Suprapubic skin (tissue), 4 donors: Measurements from ENCODE around the gene MYO1C. TPM values are rescaled to one million over a fixed set of nuclear protein-coding genes. Genes with fewer than 3 reads are reported as not detected.
A peak's percentile ranks its signal among the peaks of the same experiment; 100 is the strongest.

Experiments
- DNase-seq, 2 donors: peaks; one replicate each; pipeline ENCODE4 v3.0.0-alpha.2; 2019; ENCODE audit warnings: low spot score in 2 of 2
- H3K27ac ChIP-seq: fragments of 200-600 bp; sonication (generic); one replicate; pipeline ENCODE4 v1.5.1; 2019
- H3K27me3 ChIP-seq: fragments of 200-600 bp; sonication (generic); one replicate; pipeline ENCODE4 v1.5.1; 2019
- H3K36me3 ChIP-seq: fragments of 200-600 bp; sonication (generic); one replicate; pipeline ENCODE4 v1.5.1; 2019
- H3K4me1 ChIP-seq: fragments of 200-600 bp; sonication (generic); one replicate; pipeline ENCODE4 v1.5.1; 2019
- H3K4me3 ChIP-seq: fragments of 200-600 bp; sonication (generic); one replicate; pipeline ENCODE4 v1.5.1; 2019; ENCODE audit warnings: mild to moderate bottlenecking
- H3K9me3 ChIP-seq: fragments of 200-600 bp; sonication (generic); one replicate; pipeline ENCODE4 v1.5.1; 2019
- CTCF ChIP-seq, 2 donors: fragments of 200-600 bp in 1 of 2; fragments of 450-650 bp in 1 of 2; sonication (generic) in 1 of 2; IDR thresholded peaks; one replicate each; pipeline ENCODE4 v1.5.1; 2016 to 2019; ENCODE audit warnings: antibody characterized with exemption in 2 of 2, mild to moderate bottlenecking in 1 of 2, moderate library complexity in 1 of 2
- EP300 ChIP-seq: sonication (generic); formaldehyde crosslinking; IDR thresholded peaks from one replicate; pipeline ENCODE4 v1.6.1; 2017; ENCODE audit warnings: antibody characterized with exemption
- POLR2A ChIP-seq, 2 donors: fragments of 450-650 bp; IDR thresholded peaks; one replicate each; pipeline ENCODE4 v1.6.1; 2017; ENCODE audit warnings: antibody characterized with exemption in 2 of 2, mild to moderate bottlenecking in 2 of 2, moderate library complexity in 2 of 2
- POLR2AphosphoS5 ChIP-seq, 3 donors: sonication (generic); formaldehyde crosslinking; IDR thresholded peaks; one replicate each; pipeline ENCODE4 v1.6.1; 2017; ENCODE audit warnings: antibody characterized with exemption in 3 of 3
- WGBS: methylation state at CpG from one replicate; pipeline ENCODE4 v1.1.5; 2018; 5-methylcytosine and 5-hydroxymethylcytosine counted together
- total RNA-seq, 4 donors: library from RNA; depleted of rRNA; stranded (reverse); fragments of >200 nt; gene quantifications; one replicate each; pipeline ENCODE4 v1.1.0, GENCODE V29; 2016

MYO1C gene
- total RNA-seq, 4 donors from 2014 or later = 74.9 to 116 (median 103) TPM

- peaks cover 69% of the 10 kb centered on the region for H3K4me1 ChIP-seq
- no peak for TF ChIP-seq EP300
- TF ChIP-seq CTCF (IDR thresholded peaks at IDR 0.05) = no peak
- TF ChIP-seq POLR2A (IDR thresholded peaks at IDR 0.05) = no peak
- no peak for TF ChIP-seq POLR2AphosphoS5 (IDR thresholded peaks at IDR 0.05)
- H3K36me3 ChIP-seq = peaks cover 16% of the 10 kb centered on the region
- peak; percentile 94 to 95 for DNase-seq
- 4% methylated on average over 24 of the region's 74 CpGs for WGBS
- H3K9me3 ChIP-seq = no peaks in the 10 kb centered on the region
- peak overlapping the region; percentile 97 for H3K27ac ChIP-seq
- H3K4me3 ChIP-seq = peak overlapping the region; percentile 77
- H3K27me3 ChIP-seq = no peaks in the 10 kb centered on the region
Observed at GRCh38 chr17:1486802-1487695, 5.4 kb downstream of the MYO1C start.

GRCh38 chr17:1485423-1486376 lies 6.8 kb downstream of the MYO1C start:
- peak in 1 of 2 donors; percentile 88 for DNase-seq
- Histone ChIP-seq H3K36me3 (peaks cover 30% of the 10 kb centered on the region), H3K4me1 (peaks cover 61% of the 10 kb centered on the region), H3K27ac (peak overlapping the region; percentile 97), H3K27me3 (no peaks in the 10 kb centered on the region), H3K4me3 (peak overlapping the region; percentile 77), H3K9me3 (no peaks in the 10 kb centered on the region)
- WGBS = 1% methylated on average over 27 of the region's 127 CpGs
- peak in 2 of 3 donors; percentile 44 to 66 for TF ChIP-seq POLR2AphosphoS5 (IDR thresholded peaks at IDR 0.05)
- no peak for TF ChIP-seq CTCF (IDR thresholded peaks at IDR 0.05)
- no peak for TF ChIP-seq POLR2A (IDR thresholded peaks at IDR 0.05)

GRCh38 chr17:1484676-1485422 lies 7.6 kb downstream of the MYO1C start:
- no peak for TF ChIP-seq CTCF (IDR thresholded peaks at IDR 0.05)
- no peak for TF ChIP-seq POLR2A (IDR thresholded peaks at IDR 0.05)
- no peak for TF ChIP-seq POLR2AphosphoS5 (IDR thresholded peaks at IDR 0.05)
- no peak for TF ChIP-seq EP300
- H3K4me1 ChIP-seq = peaks cover 54% of the 10 kb centered on the region
- H3K27me3 ChIP-seq = no peaks in the 10 kb centered on the region
- WGBS = 41% methylated on average over 4 of the region's 19 CpGs
- H3K4me3 ChIP-seq = peak overlapping the region; percentile 77
- H3K27ac ChIP-seq = peak overlapping the region; percentile 97
- H3K9me3 ChIP-seq = no peaks in the 10 kb centered on the region
- H3K36me3 ChIP-seq = peaks cover 38% of the 10 kb centered on the region
- peak in 1 of 2 donors; percentile 79 for DNase-seq

GRCh38 chr17:1484060-1484535 lies 8.4 kb downstream of the MYO1C start:
- 89% methylated on average over 23 of the region's 29 CpGs for WGBS
- Histone ChIP-seq H3K4me3 (peak overlapping the region; percentile 77), H3K4me1 (peaks cover 53% of the 10 kb centered on the region), H3K36me3 (peaks cover 46% of the 10 kb centered on the region), H3K27ac (peak overlapping the region; percentile 97), H3K9me3 (no peaks in the 10 kb centered on the region), H3K27me3 (no peaks in the 10 kb centered on the region)
- no peak for TF ChIP-seq POLR2A (IDR thresholded peaks at IDR 0.05)
- TF ChIP-seq POLR2AphosphoS5 (IDR thresholded peaks at IDR 0.05) = no peak
- TF ChIP-seq CTCF (IDR thresholded peaks at IDR 0.05) = no peak
- TF ChIP-seq EP300 = no peak
- peak in 1 of 2 donors; percentile 79 for DNase-seq
